HUDEP-2 (cell line): Measurements from ENCODE around the gene SRRT.

Experiments
- DNase-seq, 76 experiments: peaks; one replicate each; lab custom pipeline; 2025; ENCODE audit not compliant: unreplicated experiment in 76 of 76; lab: John Stamatoyannopoulos, UW

Gene SRRT

DNA sequence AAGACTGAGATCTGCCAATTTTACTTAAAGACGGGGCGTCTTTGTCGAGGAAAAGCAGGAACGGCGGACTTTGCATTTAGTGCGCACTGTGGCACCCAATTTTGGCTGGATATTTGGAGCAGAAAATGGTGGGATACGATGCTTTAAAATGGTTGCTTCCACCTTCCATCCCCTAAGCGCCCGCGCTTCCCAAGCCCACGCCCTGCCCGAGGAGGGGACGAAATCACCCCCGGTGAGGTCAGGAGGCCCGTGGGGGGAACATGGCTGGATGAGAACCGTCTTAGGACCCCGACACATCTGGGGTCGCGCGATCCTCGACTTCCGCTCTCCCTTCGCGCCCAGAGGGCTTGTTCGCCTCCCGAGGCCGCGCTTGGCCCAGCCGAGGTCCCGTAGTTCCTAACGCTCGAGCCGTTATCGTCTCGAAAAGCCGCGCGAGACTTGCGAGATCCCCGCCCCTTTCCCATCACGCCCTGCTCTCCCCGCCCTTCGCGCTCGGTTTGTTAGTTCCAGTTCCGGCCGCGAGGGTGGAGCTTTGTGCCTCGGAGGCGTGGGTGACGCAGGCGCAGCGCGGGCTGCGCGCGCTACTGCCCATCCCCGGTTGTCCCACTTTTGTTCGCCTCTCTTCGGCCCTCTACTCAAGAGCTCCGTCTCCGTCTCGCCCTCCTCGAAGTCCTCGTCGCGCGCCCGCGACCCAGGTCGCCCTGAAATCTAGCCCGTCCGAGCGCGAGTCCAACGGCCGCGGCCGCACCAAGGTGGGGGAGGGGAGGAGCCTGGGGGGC lies at the start of gene SRRT:
Gene SRRT, plus strand, starts transcription at position 527 of the 779 bp plus-strand sequence. CDS start 488 bp downstream, outside the sequence.
- peak in 75 of 76 experiments; percentile 16 to 98 (median 96) for DNase-seq

DNA sequence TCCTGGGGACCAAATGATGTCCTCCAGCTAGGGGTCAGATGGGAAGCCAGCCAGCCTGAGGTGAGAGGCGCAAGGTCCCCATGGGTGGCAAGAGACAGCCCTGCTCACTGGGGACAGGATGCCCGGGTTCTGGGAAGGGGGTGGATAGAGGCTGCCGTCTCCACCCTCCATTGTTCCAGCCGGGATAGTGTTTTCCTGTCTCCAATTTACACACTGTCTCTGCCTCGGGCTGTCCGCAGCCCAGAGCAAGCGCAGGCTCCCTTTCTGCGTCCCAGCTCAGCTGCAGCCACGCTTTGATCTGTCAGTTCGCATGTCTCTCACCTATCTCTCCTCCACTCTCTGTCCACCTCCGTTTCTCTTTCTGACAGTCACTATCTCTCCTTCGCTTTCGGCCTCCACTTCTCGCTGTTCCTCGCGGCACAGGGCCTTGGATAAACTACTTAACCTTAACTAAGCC lies 49.7 kb upstream of the SRRT start:
- no peak for DNase-seq

- DNase-seq, result peak in 29 of 76 experiments; percentile 2 to 48 (median 22)
These were observed 49.0 kb upstream of the SRRT start for GRCh38 chr7:100825751-100826513.

- peak in 6 of 76 experiments; percentile 18 to 42 (median 28) for DNase-seq
These were observed 48.2 kb upstream of the SRRT start for GRCh38 chr7:100826514-100827329.

- DNase-seq, result peak in 72 of 76 experiments; percentile 36 to 87 (median 76)
These were observed 47.3 kb upstream of the SRRT start, which contains the start of gene EPHB4 for GRCh38 chr7:100827330-100828226. TSS of gene EPHB4 (minus strand) at chr7:100827523. CDS start at chr7:100827030, 493 bp downstream.

DNA sequence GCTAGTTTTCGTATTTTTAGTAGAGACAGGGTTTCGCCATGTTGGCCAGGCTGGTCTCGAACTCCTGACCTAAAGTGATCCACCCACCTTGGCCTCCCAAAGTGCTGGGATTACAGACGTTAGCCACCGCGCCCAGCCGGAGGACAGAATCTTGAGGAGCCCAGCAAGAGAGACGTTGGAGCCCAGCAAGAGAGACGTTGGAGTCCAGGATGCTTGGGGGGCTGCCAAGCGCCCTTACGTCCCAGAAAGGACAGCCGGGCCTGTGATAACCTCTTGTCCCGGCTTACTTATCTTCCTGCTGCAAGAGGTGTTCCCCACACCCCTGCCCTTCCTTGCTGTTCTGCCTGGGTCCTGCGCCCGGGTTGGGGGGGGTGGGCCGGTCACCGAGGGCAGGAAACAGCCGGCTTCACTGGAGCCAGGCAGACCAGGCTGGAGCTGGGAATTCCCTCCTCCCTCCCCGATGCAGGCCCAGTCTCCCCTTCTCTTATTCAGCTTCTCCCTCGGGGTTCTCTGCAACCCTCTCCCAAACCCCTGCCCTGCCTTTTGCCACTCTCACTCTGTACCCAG lies 45.7 kb upstream of the SRRT start:
- peak in 75 of 76 experiments; percentile 15 to 87 (median 72) for DNase-seq

- no peak for DNase-seq
These were observed 44.5 kb upstream of the SRRT start for GRCh38 chr7:100830396-100830795.

DNA sequence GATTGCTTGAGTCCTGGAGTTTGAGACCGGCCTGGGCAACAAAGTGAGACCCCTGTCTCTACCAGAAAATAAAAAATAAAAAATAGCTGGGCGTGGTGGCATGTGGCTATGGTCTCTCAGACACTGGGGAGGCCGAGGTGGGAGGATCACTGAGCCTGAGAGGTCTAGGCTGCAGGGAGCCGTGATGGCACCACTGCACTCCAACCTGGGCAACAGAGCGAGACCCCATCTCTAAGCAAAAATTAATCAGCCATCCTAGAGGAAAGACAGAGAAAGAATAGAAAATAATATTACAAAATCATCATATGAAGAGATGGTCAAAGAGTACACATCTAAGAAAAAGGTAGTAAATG lies 42.6 kb upstream of the SRRT start:
- DNase-seq, result no peak

- peak in 13 of 76 experiments; percentile 2 to 53 (median 23) for DNase-seq
These were observed 38.7 kb upstream of the SRRT start for GRCh38 chr7:100835903-100836811.

GRCh38 chr7:100836812-100837098 lies 38.1 kb upstream of the SRRT start:
- no peak for DNase-seq

GRCh38 chr7:100837099-100837836 lies 37.6 kb upstream of the SRRT start:
- peak in 73 of 76 experiments; percentile 16 to 91 (median 83) for DNase-seq

GRCh38 chr7:100839361-100839760 lies 35.5 kb upstream of the SRRT start:
- no peak for DNase-seq

DNA sequence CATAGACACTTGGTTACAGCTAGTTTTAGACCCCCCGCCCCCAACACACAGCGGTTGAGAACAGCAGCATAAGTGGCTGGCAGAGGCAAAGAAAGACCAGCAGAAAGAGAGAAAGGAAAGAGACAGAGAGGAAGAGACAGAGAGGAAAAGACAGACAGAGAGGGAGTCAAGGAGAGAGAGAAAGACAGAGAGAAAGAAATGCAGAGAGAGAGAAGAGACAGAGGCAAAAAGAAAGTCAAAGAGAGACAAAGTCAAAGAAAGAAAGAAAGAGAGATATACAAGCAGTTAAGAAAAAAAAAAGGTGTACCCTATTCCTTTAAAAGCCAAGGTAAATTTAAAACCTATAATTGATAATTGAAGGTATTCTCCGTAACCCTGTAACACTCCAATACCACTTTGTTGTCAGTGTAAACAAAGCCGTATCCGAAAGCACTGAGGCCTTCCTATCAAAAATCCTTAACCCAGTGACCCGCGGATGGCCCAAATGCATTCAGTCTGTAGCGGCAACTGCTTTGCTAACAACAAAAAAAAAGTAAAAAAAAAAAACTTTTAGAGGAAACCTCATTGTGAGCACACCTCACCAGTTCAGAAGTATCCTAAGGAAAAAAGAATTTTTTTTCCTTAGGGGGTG lies 34.3 kb upstream of the SRRT start:
- no peak for DNase-seq

DNA sequence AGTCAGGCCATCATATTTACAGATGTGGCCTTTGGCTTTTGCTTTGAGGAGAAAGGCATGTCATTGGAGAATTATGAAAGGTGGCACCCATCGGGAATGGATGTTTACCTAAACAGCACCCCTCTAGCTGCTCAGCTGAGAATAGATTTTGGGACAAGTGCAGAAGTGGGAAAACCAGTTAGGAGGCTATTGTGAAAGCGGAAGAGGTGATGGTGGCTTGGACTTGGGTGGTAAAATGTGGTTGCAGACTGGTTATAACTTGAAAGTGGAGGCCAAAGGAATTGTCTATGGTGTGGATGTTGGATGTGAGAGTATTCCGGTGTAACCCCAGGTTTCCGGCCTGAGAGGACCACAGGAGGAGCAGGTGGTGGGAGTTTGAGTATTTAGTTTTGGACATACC lies 27.5 kb upstream of the SRRT start:
- no peak for DNase-seq

DNA sequence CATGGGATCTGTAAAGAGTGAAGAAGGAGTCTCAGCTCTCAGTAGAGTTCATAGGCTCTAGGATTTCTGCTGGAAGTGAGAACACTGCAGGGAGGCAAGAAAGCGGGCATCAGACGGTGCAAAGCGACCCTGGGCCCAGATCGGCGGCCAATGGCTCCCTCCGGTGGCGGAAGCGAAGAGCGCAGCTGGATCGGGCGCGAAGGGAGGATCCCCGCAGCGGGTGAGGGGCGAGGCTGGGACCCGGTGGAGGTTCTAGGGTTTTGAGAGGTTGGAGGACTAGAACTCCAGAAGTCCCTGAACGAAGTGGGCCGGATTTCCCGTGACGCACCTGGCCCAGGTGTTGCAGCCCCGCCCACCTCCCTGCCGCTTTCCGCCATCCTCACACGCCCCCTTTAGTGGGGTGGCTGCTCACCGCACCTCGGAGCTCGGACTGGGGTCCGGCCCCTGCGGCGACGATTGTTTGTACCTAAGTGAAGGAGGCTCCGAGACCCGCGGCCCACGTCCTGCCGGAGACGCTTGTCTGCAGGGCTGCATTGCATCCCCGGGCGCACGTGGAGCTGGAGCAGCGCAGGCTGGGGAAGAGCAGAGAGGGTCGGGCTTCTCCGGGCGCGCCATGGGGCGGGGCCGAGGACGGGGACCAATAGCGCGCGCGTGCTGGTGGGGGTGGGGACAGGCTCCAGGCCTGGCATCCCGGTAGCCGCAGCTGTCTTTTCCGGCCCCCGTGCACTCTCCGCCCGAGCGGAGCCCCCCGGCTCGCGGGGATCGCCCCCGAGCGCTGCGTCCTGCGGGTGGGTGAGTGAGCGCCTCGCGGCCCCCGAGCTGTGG lies 22.6 kb upstream of the SRRT start, which contains the start of gene SLC12A9:
Gene SLC12A9, plus strand, starts transcription at position 666 of the 825 bp plus-strand sequence. CDS start 1,485 bp downstream, outside the sequence.
- DNase-seq, result peak in 73 of 76 experiments; percentile 25 to 91 (median 81)

GRCh38 chr7:100854146-100854895 lies 20.6 kb upstream of the SRRT start:
- no peak for DNase-seq
